Measurements from ENCODE around the gene KCNH5. TPM values are rescaled to one million over a fixed set of nuclear protein-coding genes. Genes with fewer than 3 reads are reported as not detected.

KCNH5 gene
- polyA plus RNA-seq, 1 of the 3 experiments (the other 2 are of a cell fraction): not detected

DNA sequence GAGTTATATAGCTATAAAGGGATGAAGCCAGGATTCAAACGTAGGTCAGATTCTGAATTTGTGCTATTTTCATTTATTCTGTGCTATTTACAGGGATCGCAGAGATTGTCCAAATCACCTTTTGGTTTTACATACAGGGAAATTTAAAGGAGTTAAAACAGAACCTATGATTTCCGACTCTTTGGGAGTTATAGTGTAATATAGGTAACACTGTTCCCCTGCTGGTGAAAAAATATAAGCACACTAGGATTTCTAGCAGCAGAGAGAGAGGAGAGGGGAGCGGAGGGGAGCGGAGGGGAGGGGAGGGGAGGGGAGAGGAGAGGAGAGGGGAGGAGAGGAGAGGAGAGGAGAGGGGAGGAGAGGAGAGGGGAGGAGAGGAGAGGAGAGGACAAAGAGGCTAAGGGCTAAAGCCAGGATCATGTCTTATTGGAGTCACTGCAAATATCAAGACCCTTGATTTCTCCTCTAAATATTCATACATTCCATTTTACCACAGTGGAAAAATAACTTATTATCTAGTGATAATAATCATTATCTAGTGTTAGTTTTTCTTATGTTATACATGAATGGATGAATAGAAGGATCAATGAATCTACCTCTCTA, 46.2 kb upstream of the KCNH5 start (continued):
- no peak for TF ChIP-seq FOSL2 (IDR thresholded peaks at IDR 0.05; ENCODE audit: borderline replicate concordance, low read depth)
- no peak for TF ChIP-seq NRF1 (IDR thresholded peaks at IDR 0.05; ENCODE audit: low read depth, low read length)
- TF ChIP-seq ELF1 (IDR thresholded peaks at IDR 0.05): no peak

- ChIA-PET POLR2A (no interaction called here), CTCF (no interaction called here)
Measured at GRCh38 chr14:63088865-63089264, 43.6 kb upstream of the KCNH5 start.

More at GRCh38 chr14:63088865-63089264, 43.6 kb upstream of the KCNH5 start:
- Histone ChIP-seq H4K20me1 (ENCODE audit: insufficient read depth) (no peaks in the 10 kb centered on the region), H3K4me1 (ENCODE audit: control insufficient read depth in 1 of 2, insufficient read depth in 2 of 2, low read depth in 1 of 2, low read length in 1 of 2) (no peaks in the 10 kb centered on the region), H3K4me2 (no peak overlapping the region), H3K27ac (ENCODE audit: low read depth in 2 of 2, low read length in 1 of 2) (no peak overlapping the region), H3K36me3 (replicated peaks in 1 of 2; ENCODE audit: control insufficient read depth in 1 of 2, insufficient read depth in 2 of 2, low read length in 1 of 2) (no peaks in the 10 kb centered on the region), H3K9me2 (no peaks in the 10 kb centered on the region), H3K9ac (no peak overlapping the region), H3F3A (replicated peaks; ENCODE audit: insufficient read depth) (no peaks in the 10 kb centered on the region), H3K27me3 (ENCODE audit: insufficient read depth) (no peaks in the 10 kb centered on the region; the same call in 1 of the 2 replicates), H3K9me3 (no peaks in the 10 kb centered on the region), H3K79me2 (ENCODE audit: insufficient read depth) (no peaks in the 10 kb centered on the region), H2AFZ (ENCODE audit: low read depth) (no peak overlapping the region), H3K4me3 (ENCODE audit: low read depth in 2 of 2, low read length in 1 of 2) (no peak overlapping the region)
- WGBS (ENCODE audit: low lambda C conversion rate): 0% methylated on average over 2 of the region's 2 CpGs
- DNase-seq: no peak
- no peak for TF ChIP-seq TEAD4 (IDR thresholded peaks at IDR 0.05; ENCODE audit: borderline replicate concordance, insufficient read depth)
- no peak for TF ChIP-seq CHD2 (IDR thresholded peaks at IDR 0.05; ENCODE audit: low read length, partially characterized antibody)
- no peak for TF ChIP-seq RFX5 (IDR thresholded peaks at IDR 0.05; ENCODE audit: low read length)
- no peak for TF ChIP-seq SMC3 (IDR thresholded peaks at IDR 0.05; ENCODE audit: low read depth, low read length)
- no peak for TF ChIP-seq FOXJ3 (CRISPR knock-in tag; IDR thresholded peaks at IDR 0.05)
- no peak for TF ChIP-seq TAF1 (IDR thresholded peaks at IDR 0.05; ENCODE audit: borderline replicate concordance, low read depth, low read length)
- TF ChIP-seq MEF2A (IDR thresholded peaks at IDR 0.05; ENCODE audit: borderline replicate concordance, low read depth): no peak
- TF ChIP-seq RXRA (IDR thresholded peaks at IDR 0.05; ENCODE audit: borderline replicate concordance, low read depth): no peak
- no peak for TF ChIP-seq TCF12 (IDR thresholded peaks at IDR 0.05)
- no peak for TF ChIP-seq USF1 (IDR thresholded peaks at IDR 0.05; ENCODE audit: borderline replicate concordance, low read depth)
- TF ChIP-seq MAX (IDR thresholded peaks at IDR 0.05; ENCODE audit: low read depth): no peak
- no peak for TF ChIP-seq YY1 (IDR thresholded peaks at IDR 0.05; ENCODE audit: low read depth)
- no peak for TF ChIP-seq NFIC (IDR thresholded peaks at IDR 0.05; ENCODE audit: borderline replicate concordance)
- TF ChIP-seq NRF1 (IDR thresholded peaks at IDR 0.05; ENCODE audit: low read depth, low read length): no peak
- no peak for TF ChIP-seq SIN3A (IDR thresholded peaks at IDR 0.05; ENCODE audit: borderline replicate concordance, low read depth, low read length)
- TF ChIP-seq ELF1 (IDR thresholded peaks at IDR 0.05): no peak
- TF ChIP-seq JUND (IDR thresholded peaks at IDR 0.05): no peak
- no peak for TF ChIP-seq FOXM1 (IDR thresholded peaks at IDR 0.05; ENCODE audit: low read depth)
- TF ChIP-seq, protein P1, sequence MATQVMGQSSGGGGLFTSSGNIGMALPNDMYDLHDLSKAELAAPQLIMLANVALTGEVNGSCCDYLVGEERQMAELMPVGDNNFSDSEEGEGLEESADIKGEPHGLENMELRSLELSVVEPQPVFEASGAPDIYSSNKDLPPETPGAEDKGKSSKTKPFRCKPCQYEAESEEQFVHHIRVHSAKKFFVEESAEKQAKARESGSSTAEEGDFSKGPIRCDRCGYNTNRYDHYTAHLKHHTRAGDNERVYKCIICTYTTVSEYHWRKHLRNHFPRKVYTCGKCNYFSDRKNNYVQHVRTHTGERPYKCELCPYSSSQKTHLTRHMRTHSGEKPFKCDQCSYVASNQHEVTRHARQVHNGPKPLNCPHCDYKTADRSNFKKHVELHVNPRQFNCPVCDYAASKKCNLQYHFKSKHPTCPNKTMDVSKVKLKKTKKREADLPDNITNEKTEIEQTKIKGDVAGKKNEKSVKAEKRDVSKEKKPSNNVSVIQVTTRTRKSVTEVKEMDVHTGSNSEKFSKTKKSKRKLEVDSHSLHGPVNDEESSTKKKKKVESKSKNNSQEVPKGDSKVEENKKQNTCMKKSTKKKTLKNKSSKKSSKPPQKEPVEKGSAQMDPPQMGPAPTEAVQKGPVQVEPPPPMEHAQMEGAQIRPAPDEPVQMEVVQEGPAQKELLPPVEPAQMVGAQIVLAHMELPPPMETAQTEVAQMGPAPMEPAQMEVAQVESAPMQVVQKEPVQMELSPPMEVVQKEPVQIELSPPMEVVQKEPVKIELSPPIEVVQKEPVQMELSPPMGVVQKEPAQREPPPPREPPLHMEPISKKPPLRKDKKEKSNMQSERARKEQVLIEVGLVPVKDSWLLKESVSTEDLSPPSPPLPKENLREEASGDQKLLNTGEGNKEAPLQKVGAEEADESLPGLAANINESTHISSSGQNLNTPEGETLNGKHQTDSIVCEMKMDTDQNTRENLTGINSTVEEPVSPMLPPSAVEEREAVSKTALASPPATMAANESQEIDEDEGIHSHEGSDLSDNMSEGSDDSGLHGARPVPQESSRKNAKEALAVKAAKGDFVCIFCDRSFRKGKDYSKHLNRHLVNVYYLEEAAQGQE (IDR thresholded peaks at IDR 0.05; ENCODE audit: low read depth, low read length): no peak

Measured in SK-N-SH (cell line).